Endothelial cell of umbilical vein (primary cell): ENCODE data around the gene ENO2. TPM values are rescaled to one million over a fixed set of nuclear protein-coding genes. Genes with fewer than 3 reads are reported as not detected.

Experiments
- BruUV-seq: library from RNA; stranded (reverse); fragments of 400-500 nt; replicated peaks from 2 replicates; lab custom pipeline; 2021; lab: Mats Ljungman, UMichigan
- CTCF ChIA-PET: fragments of 300-600, 350-600 bp; sonication (Branson Sonifier 250); formaldehyde crosslinking; loops from one replicate; lab custom pipeline; 2021; ENCODE audit warnings: antibody characterized with exemption, inconsistent platforms; lab: Charles Lee
- POLR2A ChIA-PET: fragments of 300-600, 350-600 bp; sonication (Branson Sonifier 250); formaldehyde crosslinking; loops from one replicate; lab custom pipeline; 2021; ENCODE audit warnings: antibody characterized with exemption, inconsistent platforms; lab: Charles Lee
- DNase-seq: peaks from one replicate; pipeline ENCODE4 v3.0.0-alpha.2; 2011; ENCODE audit warnings: low read depth, low spot score
- FAIRE-seq: peaks from 2 replicates; lab custom pipeline; 2011; peaks lifted over from hg19 to GRCh38; lab: Jason Lieb, UNC
- H2AFZ ChIP-seq: 2 replicates; pipeline ENCODE4 v1.6.0; 2012; ENCODE audit warnings: low read depth, low read length, control low read depth, inconsistent platforms
- H3K27ac ChIP-seq: 2 replicates; pipeline ENCODE4 v1.5.1; 2011; ENCODE audit warnings: low read depth, mild to moderate bottlenecking, control low read depth, low read length, moderate library complexity; ENCODE audit not compliant: insufficient read depth
- H3K27me3 ChIP-seq, 2 experiments: 2 replicates each; pipeline versions ENCODE4 v1.6.0 to v1.6.1; 2011; ENCODE audit warnings: low read length in 2 of 2, mixed read lengths in 1 of 2; ENCODE audit not compliant: control insufficient read depth in 2 of 2, insufficient read depth in 2 of 2
- H3K36me3 ChIP-seq, 2 experiments: 2 replicates in 1 of 2; 3 replicates in 1 of 2; pipeline ENCODE4 v1.5.1; 2011; ENCODE audit warnings: low read length in 2 of 2, mild to moderate bottlenecking in 1 of 2, moderate library complexity in 1 of 2; ENCODE audit not compliant: control insufficient read depth in 2 of 2, insufficient read depth in 2 of 2; ENCODE audit errors: extremely low read depth in 1 of 2
- H3K4me1 ChIP-seq: 3 replicates; pipeline ENCODE4 v1.5.1; 2011; ENCODE audit warnings: mild to moderate bottlenecking, low read length; ENCODE audit not compliant: control insufficient read depth, insufficient read depth; ENCODE audit errors: extremely low read depth
- H3K4me2 ChIP-seq: 2 replicates; pipeline ENCODE4 v1.6.1; 2011; ENCODE audit warnings: low read length, control low read depth, mixed read lengths; ENCODE audit not compliant: insufficient read depth
- H3K4me3 ChIP-seq, 3 experiments: fragments of 200-600 bp in 1 of 3; sonication (generic), shearing (Covaris generic) in 1 of 3; replicated peaks in 1 of 3; 2 replicates each; pipeline ENCODE4 v1.5.1; 2011 to 2016; ENCODE audit warnings: control low read depth in 3 of 3, low read length in 3 of 3, mild to moderate bottlenecking in 2 of 3, inconsistent platforms in 1 of 3, low read depth in 1 of 3, moderate library complexity in 1 of 3; ENCODE audit not compliant: insufficient read depth in 1 of 3
- H3K79me2 ChIP-seq: 2 replicates; pipeline ENCODE4 v1.6.0; 2012; ENCODE audit warnings: low read length, inconsistent platforms; ENCODE audit not compliant: control insufficient read depth, insufficient read depth
- H3K9ac ChIP-seq: replicated peaks from 2 replicates; pipeline ENCODE3; 2011; ENCODE audit warnings: low read length, control low read depth; ENCODE audit not compliant: insufficient read depth; ENCODE audit errors: extremely low read depth
- H3K9me1 ChIP-seq: replicated peaks from 3 replicates; pipeline ENCODE4 v1.6.0; 2011; ENCODE audit warnings: mild to moderate bottlenecking, low read length; ENCODE audit not compliant: control insufficient read depth, insufficient read depth; ENCODE audit errors: extremely low read depth
- H3K9me3 ChIP-seq: replicated peaks from 2 replicates; pipeline ENCODE4 v1.5.1; 2012; ENCODE audit warnings: low read length, inconsistent platforms; ENCODE audit not compliant: control insufficient read depth, insufficient read depth
- H4K20me1 ChIP-seq: replicated peaks from 2 replicates; pipeline ENCODE3; 2011; ENCODE audit warnings: mild to moderate bottlenecking, low read length; ENCODE audit not compliant: control insufficient read depth, insufficient read depth; ENCODE audit errors: extremely low read depth
- CTCF ChIP-seq, 2 donors: IDR thresholded peaks; 1 replicate in 1 of 2; 2 replicates in 1 of 2; pipeline ENCODE4 v1.5.1; 2011; ENCODE audit warnings: low read length in 2 of 2, mild to moderate bottlenecking in 2 of 2, moderate library complexity in 2 of 2, control low read depth in 1 of 2, inconsistent platforms in 1 of 2, low read depth in 1 of 2; ENCODE audit not compliant: insufficient read depth in 1 of 2; ENCODE audit errors: extremely low read depth in 1 of 2
- POLR2A ChIP-seq: IDR thresholded peaks from 2 replicates; pipeline ENCODE4 v1.6.1; 2012; ENCODE audit warnings: low read depth, mild to moderate bottlenecking, control low read depth, low read length
- POLR2AphosphoS5 ChIP-seq: IDR thresholded peaks from 2 replicates; pipeline ENCODE4 v1.6.1; 2012; ENCODE audit warnings: low read depth, mild to moderate bottlenecking, control low read depth, low read length, moderate library complexity; ENCODE audit not compliant: insufficient read depth
- dilution Hi-C: fragments of 300-500 bp; cut with MboI; formaldehyde crosslinking; loops from one replicate; pipeline ENCODE4 v1.15.0; 2019; ENCODE audit warnings: low sequenced_read_pairs; ENCODE audit not compliant: extremely low pct_ligation_motif_present
- intact Hi-C: fragments of 100-400 bp; cut with micrococcal nuclease; formaldehyde crosslinking; loops from one replicate; pipeline ENCODE4 v1.10.0; 2022
- polyA plus RNA-seq, 4 experiments: library from polyadenylated mRNA; depleted of rRNA in 3 of 4; stranded (reverse) in 3 of 4; unstranded in 1 of 4; fragments of >200 nt; gene quantifications; 2 replicates each; pipeline versions ENCODE4 v1.2.1 to v1.2.3, GENCODE V29; 2011 to 2012; ENCODE audit warnings: missing spikeins in 1 of 4
- total RNA-seq: library from RNA; stranded (reverse); gene quantifications from 2 replicates; pipeline ENCODE4 v1.2.3, GENCODE V29; 2021

ENO2 gene
- total and polyA plus RNA-seq, 2 donors (not counting 3 experiments of a cell fraction or from before 2014, with no cell fraction given) = 11.4 to 18.6 TPM

GRCh38 chr12:6943722-6944380 lies 29.5 kb downstream of the ENO2 start, which contains the start of the genes C12orf57 and RNU7-1:
Gene C12orf57 (plus strand): TSS chr12:6944022. CDS start chr12:6944122, 100 bp downstream.
Gene RNU7-1 (plus strand): TSS chr12:6943816.
- TF ChIP-seq CTCF (IDR thresholded peaks at IDR 0.05; ENCODE audit: extremely low read depth in 1 of 2, insufficient read depth in 1 of 2, low read depth in 1 of 2, low read length in 2 of 2) = no peak
- peak; percentile 100 for TF ChIP-seq POLR2A
- TF ChIP-seq POLR2AphosphoS5 = peak; percentile 100
- Histone ChIP-seq H4K20me1 (no peaks in the 10 kb centered on the region), H3K27me3 (no peaks in the 10 kb centered on the region), H3K9ac (peak within 1 kb of the TSS; percentile 74), H3K4me1 (peaks cover 15% of the 10 kb centered on the region), H3K4me3 (peak within 1 kb of the TSS; percentile 20 to 51 (median 51)), H3K9me1 (no peaks in the 10 kb centered on the region), H3K4me2 (peak within 1 kb of the TSS; percentile 73), H3K27ac (peak within 1 kb of the TSS; percentile 57), H3K36me3 (peaks cover 0 to 15% of the 10 kb centered on the region in 2 experiments), H3K79me2 (no peaks in the 10 kb centered on the region), H3K9me3 (no peaks in the 10 kb centered on the region), H2AFZ (no peak within 1 kb of the TSS)
- dilution Hi-C loops = no loop called here
- intact Hi-C loops = loop anchor here (1.0 to 2.0 kb wide), 11 partner anchors 20 to 694 kb away; partner anchors contain the start of genes C1R, C1RL, EMG1 and LPCAT3
- DNase-seq (peak; percentile 93), FAIRE-seq (no peak)
- CTCF ChIA-PET = interaction anchor here (1.0 to 6.0 kb wide), 22 partner anchors 9 to 694 kb away, joined by 3 to 124 read pairs (median 6); partner anchors contain the start of genes ATN1, C1R, C1RL and C1S
- POLR2A ChIA-PET = interaction anchor here (0.6 to 2.5 kb wide), 20 partner anchors 10 to 994 kb away, joined by 3 to 24 read pairs (median 5); partner anchors contain the start of genes ATN1, C1RL, LPCAT3 and PTMS
- BruUV-seq = TSS peak; percentile 94
